GM23338 (cell line): ENCODE measurements around the gene CLEC18C. TPM values are rescaled to one million over a fixed set of nuclear protein-coding genes. Genes with fewer than 3 reads are reported as not detected.

Experiments
- ATAC-seq: fragments of 200-7000 bp; cut with Tn5 transposase; 3 replicates; pipeline ENCODE4 v1.9.1; 2020
- DNase-seq: peaks from one replicate; pipeline ENCODE4 v3.0.0-alpha.2; 2015; ENCODE audit warnings: low spot score
- H2AFZ ChIP-seq: fragments of 200-600 bp; sonication (generic); 2 replicates; pipeline ENCODE4 v1.8.0; 2016; ENCODE audit warnings: antibody characterized with exemption, mild to moderate bottlenecking, moderate library complexity
- H3F3A ChIP-seq: fragments of 200-600 bp; sonication (generic); replicated peaks from 2 replicates; pipeline ENCODE4 v1.8.0; 2017; ENCODE audit warnings: antibody characterized with exemption, mixed run types, low read depth
- H3K27ac ChIP-seq: fragments of 200-600 bp; sonication (generic); 2 replicates; pipeline ENCODE4 v1.6.1; 2016; ENCODE audit warnings: low read depth
- H3K27me3 ChIP-seq: fragments of 200-600 bp; sonication (generic); 2 replicates; pipeline ENCODE4 v1.8.0; 2016; ENCODE audit warnings: mild to moderate bottlenecking, mixed run types, moderate library complexity; ENCODE audit not compliant: insufficient read depth
- H3K36me3 ChIP-seq: fragments of 200-600 bp; sonication (generic); 2 replicates; pipeline ENCODE4 v1.8.0; 2016; ENCODE audit warnings: mild to moderate bottlenecking; ENCODE audit not compliant: insufficient read depth
- H3K4me1 ChIP-seq: fragments of 200-600 bp; sonication (generic); 2 replicates; pipeline ENCODE4 v1.8.0; 2016; ENCODE audit warnings: mild to moderate bottlenecking, moderate library complexity; ENCODE audit not compliant: insufficient read depth
- H3K4me2 ChIP-seq: fragments of 200-600 bp; sonication (generic); 2 replicates; pipeline ENCODE4 v1.7.1; 2017; ENCODE audit warnings: mixed run types
- H3K4me3 ChIP-seq: fragments of 200-600 bp; sonication (generic); 2 replicates; pipeline ENCODE4 v1.6.1; 2016; ENCODE audit warnings: mixed run types
- H3K79me2 ChIP-seq: fragments of 200-600 bp; sonication (generic); replicated peaks from 2 replicates; pipeline ENCODE4 v1.8.0; 2017; ENCODE audit warnings: mild to moderate bottlenecking; ENCODE audit not compliant: insufficient read depth
- H3K9me2 ChIP-seq: fragments of 200-600 bp; sonication (generic); 2 replicates; pipeline ENCODE4 v1.8.0; 2017; ENCODE audit not compliant: insufficient read depth
- H4K20me1 ChIP-seq: fragments of 200-600 bp; sonication (generic); replicated peaks from 2 replicates; pipeline ENCODE4 v1.8.0; 2017; ENCODE audit warnings: mild to moderate bottlenecking; ENCODE audit not compliant: insufficient read depth
- H3K27ac Mint-ChIP-seq: 2 replicates; pipeline ENCODE4 v1.8.0; 2020; ENCODE audit warnings: inconsistent platforms, mild to moderate bottlenecking, moderate library complexity, mixed read lengths
- H3K27me3 Mint-ChIP-seq: 3 replicates; pipeline ENCODE4 v1.8.0; 2022; ENCODE audit warnings: low read depth, mild to moderate bottlenecking, moderate library complexity, mixed read lengths, inconsistent platforms; ENCODE audit not compliant: insufficient read depth, poor library complexity
- H3K36me3 Mint-ChIP-seq: 3 replicates; pipeline ENCODE4 v1.8.0; 2021; ENCODE audit warnings: low read depth, mild to moderate bottlenecking, inconsistent platforms, moderate library complexity, mixed read lengths
- H3K4me1 Mint-ChIP-seq: 3 replicates; pipeline ENCODE4 v1.8.0; 2020; ENCODE audit warnings: mild to moderate bottlenecking, inconsistent platforms, mixed read lengths
- H3K4me3 Mint-ChIP-seq: 3 replicates; pipeline ENCODE4 v1.8.0; 2021; ENCODE audit warnings: moderate library complexity, mild to moderate bottlenecking, inconsistent platforms, mixed read lengths
- H3K9me3 Mint-ChIP-seq: 3 replicates; pipeline ENCODE4 v1.8.0; 2020; ENCODE audit warnings: moderate library complexity, mild to moderate bottlenecking, inconsistent platforms, mixed read lengths
- ETS1 ChIP-seq: IDR thresholded peaks from 2 replicates; pipeline ENCODE4 v1.6.1; 2016; ENCODE audit warnings: antibody characterized with exemption
- JUNB ChIP-seq: IDR thresholded peaks from one replicate; pipeline ENCODE4 v1.6.1; 2016; ENCODE audit warnings: antibody characterized with exemption; ENCODE audit not compliant: unreplicated experiment
- STAT1 ChIP-seq: IDR thresholded peaks from one replicate; pipeline ENCODE4 v1.6.1; 2016; ENCODE audit warnings: antibody characterized with exemption; ENCODE audit not compliant: unreplicated experiment
- ZNF331 ChIP-seq: fragments of 250-450 bp; sonication (Bioruptor Pico); IDR thresholded peaks from 2 replicates; pipeline ENCODE4 v1.5.0; 2020; ENCODE audit warnings: low read depth, mild to moderate bottlenecking, moderate library complexity
- ZNF462 ChIP-seq: fragments of 250-450 bp; sonication (Bioruptor Pico); IDR thresholded peaks from 2 replicates; pipeline ENCODE4 v1.5.0; 2020; ENCODE audit warnings: mild to moderate bottlenecking, moderate library complexity
- polyA plus RNA-seq: library from polyadenylated mRNA; unstranded; fragments of >200 nt; fragmentation: Nextera tagmentation; extraction: Ambion mirVana; gene quantifications from 2 replicates; pipeline ENCODE4 v1.2.1, GENCODE V29; 2016
- total RNA-seq: library from RNA; depleted of rRNA; stranded (reverse); fragments of >200 nt; shearing (Covaris generic); gene quantifications from 2 replicates; pipeline ENCODE4 v1.2.3, GENCODE V29; 2014

The CLEC18C gene
- total and polyA plus RNA-seq, 2 experiments from 2014 or later = 0.06 TPM; not detected in 1

GRCh38 chr16:70157477-70158260 lies 15.9 kb upstream of the CLEC18C start:
- no peak overlapping the region for H3K4me3 Mint-ChIP-seq
- no peaks in the 10 kb centered on the region for H3K27me3 Mint-ChIP-seq
- no peaks in the 10 kb centered on the region for H3K9me3 Mint-ChIP-seq
- Histone ChIP-seq H3K79me2 (no peaks in the 10 kb centered on the region), H3K27ac (no peak overlapping the region), H3K27me3 (no peaks in the 10 kb centered on the region), H2AFZ (no peak overlapping the region), H3K9me2 (no peaks in the 10 kb centered on the region), H3K4me1 (no peaks in the 10 kb centered on the region), H3K36me3 (peaks cover 56% of the 10 kb centered on the region), H3K4me2 (no peak overlapping the region), H3F3A (peaks cover 24% of the 10 kb centered on the region), H3K4me3 (no peak overlapping the region), H4K20me1 (peaks cover 42% of the 10 kb centered on the region)
- DNase-seq = no peak
- TF ChIP-seq ETS1 = no peak
- no peak for TF ChIP-seq ZNF462 (CRISPR knock-in tag)
- TF ChIP-seq STAT1 = no peak
- TF ChIP-seq ZNF331 = no peak
- TF ChIP-seq JUNB = no peak
- peak overlapping the region; percentile 11; the same call in 1 of the 2 replicates for H3K27ac Mint-ChIP-seq
- H3K4me1 Mint-ChIP-seq = no peaks in the 10 kb centered on the region
- H3K36me3 Mint-ChIP-seq = peaks cover 27% of the 10 kb centered on the region
- no peak for ATAC-seq
